Kidney epithelial cell (primary cell): ENCODE results near the gene CCM2. TPM values are rescaled to one million over a fixed set of nuclear protein-coding genes. Genes with fewer than 3 reads are reported as not detected.

Experiments
- DNase-seq: peaks from one replicate; pipeline ENCODE4 v3.0.0-alpha.2; 2010; ENCODE audit warnings: low read depth
- H3K27me3 ChIP-seq: 2 replicates; pipeline ENCODE4 v1.6.0; 2011; ENCODE audit warnings: low read length; ENCODE audit not compliant: control insufficient read depth, insufficient read depth
- H3K36me3 ChIP-seq: 2 replicates; pipeline ENCODE4 v1.5.1; 2011; ENCODE audit warnings: low read length; ENCODE audit not compliant: control insufficient read depth, insufficient read depth
- H3K4me3 ChIP-seq: 2 replicates; pipeline ENCODE4 v1.5.1; 2011; ENCODE audit warnings: low read depth, mild to moderate bottlenecking, control low read depth, low read length
- total RNA-seq: library from RNA; depleted of rRNA; stranded (reverse); fragments of >200 nt; gene quantifications from 2 replicates; pipeline ENCODE4 v1.2.3, GENCODE V29; 2015
- TF ChIP-seq, protein P1 (sequence below): IDR thresholded peaks from 2 replicates; pipeline ENCODE4 v1.5.1; 2011; ENCODE audit warnings: mild to moderate bottlenecking, moderate library complexity, low read length, control low read depth, inconsistent platforms; ENCODE audit not compliant: insufficient read depth, poor library complexity, severe bottlenecking

Gene CCM2
- total RNA-seq, 1 donor from 2014 or later, result 60.2 TPM

- peaks cover 5% of the 10 kb centered on the region for H3K27me3 ChIP-seq
- no peak for DNase-seq
- H3K4me3 ChIP-seq, result no peak overlapping the region
- TF ChIP-seq, protein P1, sequence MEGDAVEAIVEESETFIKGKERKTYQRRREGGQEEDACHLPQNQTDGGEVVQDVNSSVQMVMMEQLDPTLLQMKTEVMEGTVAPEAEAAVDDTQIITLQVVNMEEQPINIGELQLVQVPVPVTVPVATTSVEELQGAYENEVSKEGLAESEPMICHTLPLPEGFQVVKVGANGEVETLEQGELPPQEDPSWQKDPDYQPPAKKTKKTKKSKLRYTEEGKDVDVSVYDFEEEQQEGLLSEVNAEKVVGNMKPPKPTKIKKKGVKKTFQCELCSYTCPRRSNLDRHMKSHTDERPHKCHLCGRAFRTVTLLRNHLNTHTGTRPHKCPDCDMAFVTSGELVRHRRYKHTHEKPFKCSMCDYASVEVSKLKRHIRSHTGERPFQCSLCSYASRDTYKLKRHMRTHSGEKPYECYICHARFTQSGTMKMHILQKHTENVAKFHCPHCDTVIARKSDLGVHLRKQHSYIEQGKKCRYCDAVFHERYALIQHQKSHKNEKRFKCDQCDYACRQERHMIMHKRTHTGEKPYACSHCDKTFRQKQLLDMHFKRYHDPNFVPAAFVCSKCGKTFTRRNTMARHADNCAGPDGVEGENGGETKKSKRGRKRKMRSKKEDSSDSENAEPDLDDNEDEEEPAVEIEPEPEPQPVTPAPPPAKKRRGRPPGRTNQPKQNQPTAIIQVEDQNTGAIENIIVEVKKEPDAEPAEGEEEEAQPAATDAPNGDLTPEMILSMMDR, result no peak
- no peaks in the 10 kb centered on the region for H3K36me3 ChIP-seq
Observed at GRCh38 chr7:45116048-45116447, 116.0 kb downstream of the CCM2 start.

GRCh38 chr7:45117582-45117981 is 117.6 kb downstream of the CCM2 start:
- no peak for DNase-seq
- Histone ChIP-seq H3K36me3 (no peaks in the 10 kb centered on the region), H3K27me3 (peaks cover 5% of the 10 kb centered on the region), H3K4me3 (no peak overlapping the region)
- TF ChIP-seq, protein P1, result no peak

GRCh38 chr7:45118292-45118691 is 118.3 kb downstream of the CCM2 start:
- no peak overlapping the region for H3K4me3 ChIP-seq
- H3K36me3 ChIP-seq, result no peaks in the 10 kb centered on the region
- no peak for DNase-seq
- TF ChIP-seq, protein P1, result no peak
- H3K27me3 ChIP-seq, result peaks cover 5% of the 10 kb centered on the region

DNA sequence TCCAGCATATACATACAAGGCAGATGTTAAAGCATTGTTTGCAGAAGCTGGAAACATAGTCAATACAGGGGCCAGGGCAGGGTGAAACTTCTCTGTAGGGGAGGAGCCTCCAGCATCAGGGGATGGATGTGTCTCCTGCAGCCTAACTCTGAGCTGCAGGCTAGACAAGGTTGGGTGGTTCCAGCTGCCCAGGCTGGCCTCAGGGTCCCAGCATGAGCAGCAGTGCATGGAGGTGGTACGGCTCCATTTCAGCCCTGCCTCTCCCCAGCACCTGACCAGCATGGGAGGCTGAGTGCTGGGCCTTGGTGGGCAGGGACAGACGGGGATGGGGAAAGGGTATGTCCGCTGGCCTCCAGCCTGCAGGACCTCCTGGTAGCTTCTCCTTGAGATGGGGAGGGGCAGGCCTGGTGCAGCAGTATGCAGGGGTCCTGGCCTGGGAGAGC is 118.9 kb downstream of the CCM2 start:
- no peak for DNase-seq
- Histone ChIP-seq H3K27me3 (peaks cover 5% of the 10 kb centered on the region), H3K36me3 (no peaks in the 10 kb centered on the region), H3K4me3 (no peak overlapping the region)
- TF ChIP-seq, protein P1, result no peak

DNA sequence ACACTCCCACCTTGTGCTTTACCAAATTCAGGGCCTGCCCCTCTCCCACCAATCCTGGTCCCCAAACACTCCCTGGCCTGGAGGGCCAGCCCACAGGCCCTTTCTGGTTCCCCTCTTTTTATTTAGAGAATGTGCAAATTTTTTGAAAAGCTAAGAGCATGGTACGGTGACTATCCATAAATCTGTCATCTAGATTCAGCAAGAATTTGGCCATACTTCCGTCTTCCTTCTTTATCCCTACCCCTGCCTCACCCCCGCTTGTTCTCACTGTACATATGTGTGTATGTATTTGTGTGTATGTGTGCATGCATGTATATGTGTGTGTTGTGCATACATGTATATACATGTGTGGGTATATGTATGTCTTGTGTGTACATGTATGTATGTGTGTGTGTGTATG is 119.5 kb downstream of the CCM2 start:
- DNase-seq, result no peak
- TF ChIP-seq, protein P1, result no peak
- H3K27me3 ChIP-seq, result peaks cover 3% of the 10 kb centered on the region

More for the DNA sequence above, 119.5 kb downstream of the CCM2 start:
- Histone ChIP-seq H3K4me3 (no peak overlapping the region), H3K36me3 (no peaks in the 10 kb centered on the region)
